ENCODE results near the gene ELP4. TPM values are rescaled to one million over a fixed set of nuclear protein-coding genes. Genes with fewer than 3 reads are reported as not detected.

The ELP4 gene
- total RNA-seq, 1 donor from 2014 or later: 8.6 TPM

GRCh38 chr11:31800398-31801265 is 291.1 kb downstream of the ELP4 start:
- H3K4me3 Mint-ChIP-seq (ENCODE audit: unreplicated experiment): no peak overlapping the region
- no peak for TF ChIP-seq CTCF (IDR thresholded peaks at IDR 0.05)
- DNase-seq (ENCODE audit: low spot score): no peak
- H3K27ac Mint-ChIP-seq (ENCODE audit: unreplicated experiment): no peak overlapping the region
- peaks cover 4% of the 10 kb centered on the region for H3K36me3 Mint-ChIP-seq (ENCODE audit: low read depth)
- no peaks in the 10 kb centered on the region for H3K9me3 Mint-ChIP-seq (ENCODE audit: low read depth)
- H3K4me1 Mint-ChIP-seq (ENCODE audit: low read depth): peaks cover 32% of the 10 kb centered on the region
- H3K27me3 Mint-ChIP-seq (ENCODE audit: low read depth): peaks cover 82% of the 10 kb centered on the region

- H3K9me3 Mint-ChIP-seq (ENCODE audit: low read depth): no peaks in the 10 kb centered on the region
- H3K27ac Mint-ChIP-seq (ENCODE audit: unreplicated experiment): no peak overlapping the region
- H3K36me3 Mint-ChIP-seq (ENCODE audit: low read depth): peaks cover 4% of the 10 kb centered on the region
- DNase-seq (ENCODE audit: low spot score): no peak
- H3K4me3 Mint-ChIP-seq (ENCODE audit: unreplicated experiment): no peak overlapping the region
- H3K27me3 Mint-ChIP-seq (ENCODE audit: low read depth): peaks cover 77% of the 10 kb centered on the region
- peaks cover 32% of the 10 kb centered on the region for H3K4me1 Mint-ChIP-seq (ENCODE audit: low read depth)
- TF ChIP-seq CTCF (IDR thresholded peaks at IDR 0.05): no peak
These were observed 291.7 kb downstream of the ELP4 start for GRCh38 chr11:31801298-31801702.

- H3K36me3 Mint-ChIP-seq (ENCODE audit: low read depth): peaks cover 2% of the 10 kb centered on the region
- no peak for DNase-seq (ENCODE audit: low spot score)
- H3K9me3 Mint-ChIP-seq (ENCODE audit: low read depth): no peaks in the 10 kb centered on the region
- H3K27me3 Mint-ChIP-seq (ENCODE audit: low read depth): peaks cover 78% of the 10 kb centered on the region
- no peak for TF ChIP-seq CTCF (IDR thresholded peaks at IDR 0.05)
- no peak overlapping the region for H3K4me3 Mint-ChIP-seq (ENCODE audit: unreplicated experiment)
- peaks cover 32% of the 10 kb centered on the region for H3K4me1 Mint-ChIP-seq (ENCODE audit: low read depth)
- no peak overlapping the region for H3K27ac Mint-ChIP-seq (ENCODE audit: unreplicated experiment)
These were observed 292.5 kb downstream of the ELP4 start for GRCh38 chr11:31802000-31802551.

GRCh38 chr11:31802609-31802989 is 293.0 kb downstream of the ELP4 start:
- Mint-ChIP-seq H3K27ac (ENCODE audit: unreplicated experiment) (no peak overlapping the region), H3K36me3 (ENCODE audit: low read depth) (peaks cover 2% of the 10 kb centered on the region), H3K4me3 (ENCODE audit: unreplicated experiment) (no peak overlapping the region), H3K27me3 (ENCODE audit: low read depth) (peaks cover 79% of the 10 kb centered on the region), H3K4me1 (ENCODE audit: low read depth) (peaks cover 28% of the 10 kb centered on the region), H3K9me3 (ENCODE audit: low read depth) (no peaks in the 10 kb centered on the region)
- no peak for TF ChIP-seq CTCF (IDR thresholded peaks at IDR 0.05)
- no peak for DNase-seq (ENCODE audit: low spot score)

- Mint-ChIP-seq H3K4me1 (ENCODE audit: low read depth) (peaks cover 24% of the 10 kb centered on the region), H3K27me3 (ENCODE audit: low read depth) (peaks cover 81% of the 10 kb centered on the region), H3K4me3 (ENCODE audit: unreplicated experiment) (no peak overlapping the region), H3K9me3 (ENCODE audit: low read depth) (no peaks in the 10 kb centered on the region), H3K27ac (ENCODE audit: unreplicated experiment) (no peak overlapping the region), H3K36me3 (ENCODE audit: low read depth) (peaks cover 2% of the 10 kb centered on the region)
- TF ChIP-seq CTCF (IDR thresholded peaks at IDR 0.05): no peak
- DNase-seq (ENCODE audit: low spot score): no peak
These were observed 293.6 kb downstream of the ELP4 start for GRCh38 chr11:31802990-31803812.
